K562 (cell line): Measurements from ENCODE around the gene ARF5. TPM values are rescaled to one million over a fixed set of nuclear protein-coding genes. Genes with fewer than 3 reads are reported as not detected.

Experiments
- ATAC-seq: fragments of 200-7000 bp; cut with Tn5 transposase; 3 replicates; pipeline ENCODE4 v1.9.1; 2020; ENCODE audit warnings: moderate library complexity
- BruUV-seq: library from RNA; stranded (reverse); fragments of 400-500 nt; replicated peaks from 2 replicates; lab custom pipeline; 2021; lab: Mats Ljungman, UMichigan
- CTCF ChIA-PET: fragments of 300-600 bp; formaldehyde crosslinking; extraction: SDS; loops from one replicate; lab custom pipeline; 2021; ENCODE audit warnings: low intra/inter-chr PET ratio; lab: Yijun Ruan, JAX
- POLR2A ChIA-PET: fragments of 300-600, 350-650 bp; sonication (Branson Sonifier 250); formaldehyde crosslinking; extraction: SDS; loops from one replicate; lab custom pipeline; 2021; ENCODE audit warnings: antibody characterized with exemption, inconsistent platforms; lab: Yijun Ruan, JAX
- DNase-seq, 4 experiments: peaks; one replicate each; pipeline versions ENCODE4 v3.0.0 to v3.0.0-alpha.2; 2011 to 2018; ENCODE audit warnings: low spot score in 3 of 4, mixed read lengths in 3 of 4; ENCODE audit errors: extremely low read depth in 1 of 4
- FAIRE-seq: peaks from 2 replicates; lab custom pipeline; 2011; peaks lifted over from hg19 to GRCh38; lab: Jason Lieb, UNC
- H2AFZ ChIP-seq: 2 replicates; pipeline ENCODE4 v1.6.0; 2011; ENCODE audit warnings: low read depth, low read length, control low read depth, inconsistent platforms
- H3K27ac ChIP-seq: fragments of 200-600 bp; 3 replicates; pipeline ENCODE4 v1.8.0; 2011; ENCODE audit warnings: low read depth, mild to moderate bottlenecking, control low read depth, inconsistent platforms, low read length, moderate library complexity, mixed read lengths; ENCODE audit errors: extremely low read depth
- H3K27me3 ChIP-seq, 2 experiments: fragments of 300-600 bp in 1 of 2; 2 replicates in 1 of 2; 3 replicates in 1 of 2; pipeline versions ENCODE4 v1.6.0 to v1.8.0; 2011; ENCODE audit warnings: inconsistent platforms in 2 of 2, low read length in 2 of 2, mild to moderate bottlenecking in 1 of 2, mixed read lengths in 1 of 2, moderate library complexity in 1 of 2; ENCODE audit not compliant: control insufficient read depth in 2 of 2, insufficient read depth in 2 of 2
- H3K36me3 ChIP-seq: fragments of 300-600 bp; 3 replicates; pipeline ENCODE4 v1.8.0; 2011; ENCODE audit warnings: mild to moderate bottlenecking, low read length, inconsistent platforms; ENCODE audit not compliant: control insufficient read depth, insufficient read depth
- H3K4me1 ChIP-seq, 2 experiments: fragments of 200-600 bp in 1 of 2; replicated peaks in 1 of 2; 2 replicates in 1 of 2; 3 replicates in 1 of 2; pipeline versions ENCODE4 v1.5.1 to v1.8.0; 2011; ENCODE audit warnings: inconsistent platforms in 2 of 2, low read length in 2 of 2, mild to moderate bottlenecking in 1 of 2, mixed read lengths in 1 of 2, moderate library complexity in 1 of 2; ENCODE audit not compliant: control insufficient read depth in 2 of 2, insufficient read depth in 2 of 2
- H3K4me2 ChIP-seq: 2 replicates; pipeline ENCODE4 v1.6.1; 2011; ENCODE audit warnings: low read length, control low read depth, inconsistent platforms, mixed read lengths; ENCODE audit not compliant: insufficient read depth
- H3K4me3 ChIP-seq: fragments of 200-600 bp; sonication (generic), shearing (Covaris generic); 2 replicates; pipeline ENCODE4 v1.5.1; 2016; ENCODE audit warnings: control low read depth, inconsistent platforms
- H3K79me2 ChIP-seq: fragments of 200-600 bp; 3 replicates; pipeline ENCODE4 v1.8.0; 2011; ENCODE audit warnings: low read length, inconsistent platforms; ENCODE audit not compliant: control insufficient read depth, insufficient read depth
- H3K9ac ChIP-seq, 2 experiments: 2 replicates each; pipeline versions ENCODE4 v1.6.0 to v1.6.1; 2011; ENCODE audit warnings: low read depth in 2 of 2, low read length in 2 of 2, control low read depth in 1 of 2, inconsistent platforms in 1 of 2, mild to moderate bottlenecking in 1 of 2, mixed read lengths in 1 of 2; ENCODE audit not compliant: insufficient read depth in 1 of 2
- H3K9me1 ChIP-seq: one replicate; pipeline ENCODE4 v1.6.0; 2011; ENCODE audit warnings: inconsistent platforms, mild to moderate bottlenecking, low read length, moderate library complexity; ENCODE audit not compliant: control insufficient read depth, insufficient read depth
- H3K9me3 ChIP-seq: replicated peaks from 2 replicates; pipeline ENCODE4 v1.5.1; 2011; ENCODE audit warnings: low read depth, low read length, inconsistent platforms; ENCODE audit not compliant: control insufficient read depth, insufficient read depth
- H4K20me1 ChIP-seq: replicated peaks from 2 replicates; pipeline ENCODE4 v1.6.1; 2011; ENCODE audit warnings: low read length, inconsistent platforms, mixed read lengths; ENCODE audit not compliant: control insufficient read depth, insufficient read depth
- HCFC1 ChIP-seq: IDR thresholded peaks from 2 replicates; pipeline ENCODE4 v1.6.1; 2012; ENCODE audit warnings: low read depth, low read length, improper control_type of control experiment
- KDM5B ChIP-seq: fragments of 200-600 bp; sonication (generic); IDR thresholded peaks from 2 replicates; pipeline ENCODE4 v1.6.1; 2012; ENCODE audit warnings: low read depth, mild to moderate bottlenecking, moderate library complexity, low read length, control low read depth, inconsistent platforms; ENCODE audit not compliant: insufficient replicate concordance
- TRIM28 ChIP-seq: fragments of 450-650 bp; IDR thresholded peaks from 2 replicates; pipeline ENCODE4 v1.6.1; 2017
- ZNF134 ChIP-seq: fragments of 250-450 bp; sonication (Bioruptor Pico); conservative IDR thresholded peaks from 2 replicates; pipeline ENCODE4 v1.4.0; 2020
- WGBS: fragments of 100-300 bp; shearing (Covaris generic); methylation state at CpG from one replicate; pipeline ENCODE4 v1.1.6; 2016; ENCODE audit warnings: low coverage, mixed read lengths; ENCODE audit not compliant: insufficient coverage; ENCODE audit errors: missing lambda C conversion rate; 5-methylcytosine and 5-hydroxymethylcytosine counted together
- in situ Hi-C: fragments of 300-500 bp; cut with MboI; formaldehyde crosslinking; loops from 4 replicates; pipeline ENCODE4 v1.15.0; 2018; ENCODE audit warnings: inconsistent platforms, mixed read lengths
- intact Hi-C: fragments of 100-400 bp; cut with micrococcal nuclease; formaldehyde crosslinking; loops from 2 replicates; pipeline ENCODE4 v1.14.2; 2022
- polyA plus RNA-seq, 8 experiments: library from polyadenylated mRNA; depleted of rRNA in 4 of 8; stranded (reverse) in 5 of 8; unstranded in 3 of 8; fragments of >200 nt; fragmentation: Nextera tagmentation in 2 of 8; fragmentation: Illumina TruSeq in 1 of 8; extraction: Ambion mirVana in 2 of 8; extraction: Trizol in 1 of 8; gene quantifications; 2 replicates each; pipeline versions ENCODE4 v1.2.1 to v1.2.3, GENCODE V29; 2011 to 2014; ENCODE audit warnings: inconsistent platforms in 1 of 8, missing spikeins in 1 of 8
- total RNA-seq, 7 experiments: library from RNA; depleted of rRNA in 6 of 7; stranded (reverse); fragments of >200 nt in 6 of 7; fragmentation: Illumina TruSeq in 2 of 7; extraction: Trizol in 2 of 7; gene quantifications; 2 replicates each; pipeline versions ENCODE4 v1.2.1 to v1.2.3, GENCODE V29; 2011 to 2021; ENCODE audit warnings: low replicate concordance in 1 of 7
- TF ChIP-seq, protein P1 (sequence below), 3 experiments: IDR thresholded peaks in 2 of 3; conservative IDR thresholded peaks in 1 of 3; 2 replicates each; pipeline ENCODE4 v1.5.1; 2011 to 2012; ENCODE audit warnings: low read length in 3 of 3, mild to moderate bottlenecking in 3 of 3, control low read depth in 2 of 3, improper control_type of control experiment in 1 of 3, inconsistent platforms in 1 of 3, low read depth in 1 of 3, mixed read lengths in 1 of 3, moderate library complexity in 1 of 3; ENCODE audit not compliant: insufficient read depth in 2 of 3

The ARF5 gene
- total and polyA plus RNA-seq, 9 of the 15 experiments (the other 6 are each of a cell fraction or from before 2014, with no cell fraction given) = 8.1 to 290 (median 125) TPM

DNA sequence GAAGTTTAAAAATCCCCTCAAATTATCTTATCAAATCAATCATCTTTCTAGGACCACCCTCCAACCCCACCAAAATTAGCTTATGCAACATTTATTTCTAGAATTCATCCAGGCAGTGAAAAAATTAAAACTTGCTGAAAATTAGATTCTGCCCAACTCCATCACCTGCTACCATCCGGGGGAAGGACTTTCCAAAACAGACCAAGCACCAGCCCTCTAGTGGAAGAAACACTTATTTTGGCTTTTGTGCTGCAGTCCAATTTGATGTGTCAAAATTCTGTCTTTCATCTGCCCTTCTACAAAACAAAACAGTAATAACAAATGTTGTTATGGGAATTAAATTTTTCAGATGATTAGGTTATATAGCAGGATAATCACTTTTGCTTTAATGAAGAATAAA, 38.0 kb upstream of the ARF5 start:
- POLR2A ChIA-PET = interaction anchor here (0.7 kb wide), 1 partner anchor 11 kb away, joined by 3 read pairs; no protein-coding TSS in a partner anchor
- H3K4me2 ChIP-seq = no peak overlapping the region
- CTCF ChIA-PET = interaction anchor here (0.6 kb wide), 1 partner anchor 8 kb away, joined by 4 read pairs; no protein-coding TSS in a partner anchor
- H3K27ac ChIP-seq = no peak overlapping the region
- H3K9me1 ChIP-seq = no peaks in the 10 kb centered on the region
- H3K36me3 ChIP-seq = no peaks in the 10 kb centered on the region
- no peaks in the 10 kb centered on the region for H3K27me3 ChIP-seq
- no peaks in the 10 kb centered on the region for H3K4me1 ChIP-seq
- TF ChIP-seq TRIM28 (no peak), KDM5B (no peak), HCFC1 (no peak), ZNF134 (0 out of 2 replicates have a peak, but pooled peaks have one; percentile 31)
- TF ChIP-seq, protein P1, sequence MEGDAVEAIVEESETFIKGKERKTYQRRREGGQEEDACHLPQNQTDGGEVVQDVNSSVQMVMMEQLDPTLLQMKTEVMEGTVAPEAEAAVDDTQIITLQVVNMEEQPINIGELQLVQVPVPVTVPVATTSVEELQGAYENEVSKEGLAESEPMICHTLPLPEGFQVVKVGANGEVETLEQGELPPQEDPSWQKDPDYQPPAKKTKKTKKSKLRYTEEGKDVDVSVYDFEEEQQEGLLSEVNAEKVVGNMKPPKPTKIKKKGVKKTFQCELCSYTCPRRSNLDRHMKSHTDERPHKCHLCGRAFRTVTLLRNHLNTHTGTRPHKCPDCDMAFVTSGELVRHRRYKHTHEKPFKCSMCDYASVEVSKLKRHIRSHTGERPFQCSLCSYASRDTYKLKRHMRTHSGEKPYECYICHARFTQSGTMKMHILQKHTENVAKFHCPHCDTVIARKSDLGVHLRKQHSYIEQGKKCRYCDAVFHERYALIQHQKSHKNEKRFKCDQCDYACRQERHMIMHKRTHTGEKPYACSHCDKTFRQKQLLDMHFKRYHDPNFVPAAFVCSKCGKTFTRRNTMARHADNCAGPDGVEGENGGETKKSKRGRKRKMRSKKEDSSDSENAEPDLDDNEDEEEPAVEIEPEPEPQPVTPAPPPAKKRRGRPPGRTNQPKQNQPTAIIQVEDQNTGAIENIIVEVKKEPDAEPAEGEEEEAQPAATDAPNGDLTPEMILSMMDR (IDR thresholded peaks at IDR 0.05 in 2 of 3, conservative IDR thresholded peaks at IDR 0.05 in 1 of 3; ENCODE audit: insufficient read depth in 2 of 3, low read depth in 1 of 3, low read length in 3 of 3) = peak; percentile 21 to 37 (median 36); a peak in 3 of 6 replicates
- 4% methylated on average over 1 of the region's 1 CpG for WGBS
- peak; percentile 69 for FAIRE-seq
- H3K9me3 ChIP-seq = no peaks in the 10 kb centered on the region
- peak in 2 of 4 experiments; percentile 37 to 40 for DNase-seq
- intact Hi-C loops = no loop called here
- in situ Hi-C loops = no loop called here
- no peak overlapping the region for H3K4me3 ChIP-seq
- ATAC-seq = peak; percentile 47; the same call in 1 of the 3 replicates
- H3K9ac ChIP-seq = no peak overlapping the region
- H4K20me1 ChIP-seq = no peaks in the 10 kb centered on the region
- H3K79me2 ChIP-seq = no peaks in the 10 kb centered on the region
- no TSS peak for BruUV-seq
- no peak overlapping the region for H2AFZ ChIP-seq
